ENCODE measurements around the gene UACA.
"Not testable (repeated sequence)": the region's sequence is repeated elsewhere in the genome, so short reads cannot be mapped to it uniquely, and the experiment has no call there.

UACA gene, protein sequence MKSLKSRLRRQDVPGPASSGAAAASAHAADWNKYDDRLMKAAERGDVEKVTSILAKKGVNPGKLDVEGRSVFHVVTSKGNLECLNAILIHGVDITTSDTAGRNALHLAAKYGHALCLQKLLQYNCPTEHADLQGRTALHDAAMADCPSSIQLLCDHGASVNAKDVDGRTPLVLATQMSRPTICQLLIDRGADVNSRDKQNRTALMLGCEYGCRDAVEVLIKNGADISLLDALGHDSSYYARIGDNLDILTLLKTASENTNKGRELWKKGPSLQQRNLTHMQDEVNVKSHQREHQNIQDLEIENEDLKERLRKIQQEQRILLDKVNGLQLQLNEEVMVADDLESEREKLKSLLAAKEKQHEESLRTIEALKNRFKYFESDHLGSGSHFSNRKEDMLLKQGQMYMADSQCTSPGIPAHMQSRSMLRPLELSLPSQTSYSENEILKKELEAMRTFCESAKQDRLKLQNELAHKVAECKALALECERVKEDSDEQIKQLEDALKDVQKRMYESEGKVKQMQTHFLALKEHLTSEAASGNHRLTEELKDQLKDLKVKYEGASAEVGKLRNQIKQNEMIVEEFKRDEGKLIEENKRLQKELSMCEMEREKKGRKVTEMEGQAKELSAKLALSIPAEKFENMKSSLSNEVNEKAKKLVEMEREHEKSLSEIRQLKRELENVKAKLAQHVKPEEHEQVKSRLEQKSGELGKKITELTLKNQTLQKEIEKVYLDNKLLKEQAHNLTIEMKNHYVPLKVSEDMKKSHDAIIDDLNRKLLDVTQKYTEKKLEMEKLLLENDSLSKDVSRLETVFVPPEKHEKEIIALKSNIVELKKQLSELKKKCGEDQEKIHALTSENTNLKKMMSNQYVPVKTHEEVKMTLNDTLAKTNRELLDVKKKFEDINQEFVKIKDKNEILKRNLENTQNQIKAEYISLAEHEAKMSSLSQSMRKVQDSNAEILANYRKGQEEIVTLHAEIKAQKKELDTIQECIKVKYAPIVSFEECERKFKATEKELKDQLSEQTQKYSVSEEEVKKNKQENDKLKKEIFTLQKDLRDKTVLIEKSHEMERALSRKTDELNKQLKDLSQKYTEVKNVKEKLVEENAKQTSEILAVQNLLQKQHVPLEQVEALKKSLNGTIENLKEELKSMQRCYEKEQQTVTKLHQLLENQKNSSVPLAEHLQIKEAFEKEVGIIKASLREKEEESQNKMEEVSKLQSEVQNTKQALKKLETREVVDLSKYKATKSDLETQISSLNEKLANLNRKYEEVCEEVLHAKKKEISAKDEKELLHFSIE (N-terminal part only)

DNA sequence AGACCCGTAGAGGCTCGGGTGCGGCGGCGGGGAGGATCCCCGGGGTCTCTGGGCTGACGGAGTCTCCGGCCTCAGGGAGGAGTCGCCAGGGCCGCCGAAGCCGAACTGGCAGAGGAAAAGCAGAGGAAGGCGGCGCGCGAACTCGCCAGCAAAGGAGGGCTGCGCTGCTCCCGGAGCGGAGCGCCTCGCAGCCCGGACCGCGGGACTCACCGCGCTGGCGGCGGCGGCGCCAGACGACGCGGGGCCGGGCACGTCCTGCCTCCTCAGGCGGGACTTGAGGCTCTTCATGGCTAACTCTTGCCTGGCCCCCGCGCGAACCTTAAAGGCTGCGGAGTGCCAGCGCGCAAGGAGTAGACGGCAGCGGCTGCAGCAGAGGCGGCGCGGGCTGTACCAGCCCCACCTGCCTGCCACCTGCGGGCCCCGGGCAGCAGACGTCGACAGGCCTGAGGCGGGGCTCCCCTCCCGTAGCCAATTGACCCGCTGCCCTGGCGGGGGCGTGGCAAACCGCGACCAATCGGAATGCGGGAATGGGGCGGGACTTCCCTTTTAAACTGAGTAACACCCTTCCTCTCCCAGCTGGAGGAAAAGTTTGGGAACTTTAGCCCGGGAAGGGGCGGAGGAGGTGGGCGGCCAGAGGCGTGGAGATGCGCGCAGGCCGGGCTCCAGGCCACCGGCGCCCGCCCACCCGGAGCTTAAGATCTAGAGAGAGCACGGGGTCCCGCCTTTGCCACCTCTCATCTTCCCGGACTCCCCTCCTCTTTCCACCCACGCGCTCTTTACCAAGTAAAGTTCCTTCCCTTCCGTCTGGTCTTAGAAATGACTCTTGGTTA lies at the start of gene UACA:
UACA (minus strand) TSS at position 439 of the 830 bp plus-strand sequence; CDS start at position 288, 151 bp downstream.
- peak; percentile 82 for DNase-seq

DNA sequence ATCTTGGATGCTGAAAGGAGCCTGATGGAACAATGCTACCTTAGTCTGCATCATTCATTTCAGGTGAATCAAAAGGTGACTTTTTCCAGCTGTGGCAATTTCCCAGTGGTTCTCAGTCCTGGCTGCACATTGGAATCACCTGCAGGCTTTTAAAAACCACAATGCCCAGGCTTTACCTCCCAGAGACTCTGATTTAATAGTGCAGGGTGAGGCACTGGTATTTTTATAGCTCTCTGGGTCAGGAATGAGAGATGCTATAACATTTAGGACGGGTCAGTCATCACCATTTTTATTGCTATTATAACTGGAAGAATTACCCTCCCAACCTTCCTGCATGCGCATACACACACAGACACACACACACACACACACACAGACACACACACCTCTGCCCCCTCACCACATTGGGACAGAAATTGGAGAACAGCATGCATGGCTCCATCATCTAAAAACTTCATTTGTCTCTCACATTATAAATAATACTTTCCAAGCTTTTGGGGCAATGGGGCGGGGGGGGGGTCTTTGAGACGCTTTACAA lies 49.5 kb upstream of the UACA start:
- DNase-seq, result no peak

DNA sequence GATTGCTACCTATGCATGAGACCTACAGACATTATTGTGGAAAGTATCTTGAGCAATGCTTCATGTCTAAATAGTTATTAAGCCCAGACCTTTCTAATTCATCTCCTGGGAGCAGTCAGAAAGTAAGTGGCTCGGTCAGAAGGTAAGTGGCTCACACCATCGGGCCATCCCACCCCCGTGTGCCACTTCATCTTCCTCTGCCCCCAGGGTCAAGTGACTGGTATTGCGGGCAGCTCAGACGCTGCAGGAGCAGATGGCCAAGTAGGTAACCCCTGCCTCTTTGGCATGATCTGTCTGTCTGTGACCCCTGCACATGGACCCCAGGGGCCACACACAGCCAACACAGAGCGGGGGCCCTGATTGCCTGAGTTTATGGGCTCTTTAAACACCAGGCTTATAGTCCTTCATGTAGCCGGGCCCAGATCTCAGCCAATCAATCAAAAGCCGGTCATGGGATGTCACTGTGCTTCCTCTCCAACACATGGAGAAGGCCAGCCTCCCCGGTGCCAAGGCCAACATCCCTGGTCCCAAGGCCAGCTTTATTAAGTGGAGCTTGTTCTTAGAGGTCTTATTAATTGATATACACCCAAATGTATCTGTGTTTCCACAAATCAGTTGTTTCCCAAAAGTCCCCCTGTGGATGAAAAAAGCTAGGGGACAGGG lies 47.7 kb upstream of the UACA start:
- DNase-seq, result no peak

DNA sequence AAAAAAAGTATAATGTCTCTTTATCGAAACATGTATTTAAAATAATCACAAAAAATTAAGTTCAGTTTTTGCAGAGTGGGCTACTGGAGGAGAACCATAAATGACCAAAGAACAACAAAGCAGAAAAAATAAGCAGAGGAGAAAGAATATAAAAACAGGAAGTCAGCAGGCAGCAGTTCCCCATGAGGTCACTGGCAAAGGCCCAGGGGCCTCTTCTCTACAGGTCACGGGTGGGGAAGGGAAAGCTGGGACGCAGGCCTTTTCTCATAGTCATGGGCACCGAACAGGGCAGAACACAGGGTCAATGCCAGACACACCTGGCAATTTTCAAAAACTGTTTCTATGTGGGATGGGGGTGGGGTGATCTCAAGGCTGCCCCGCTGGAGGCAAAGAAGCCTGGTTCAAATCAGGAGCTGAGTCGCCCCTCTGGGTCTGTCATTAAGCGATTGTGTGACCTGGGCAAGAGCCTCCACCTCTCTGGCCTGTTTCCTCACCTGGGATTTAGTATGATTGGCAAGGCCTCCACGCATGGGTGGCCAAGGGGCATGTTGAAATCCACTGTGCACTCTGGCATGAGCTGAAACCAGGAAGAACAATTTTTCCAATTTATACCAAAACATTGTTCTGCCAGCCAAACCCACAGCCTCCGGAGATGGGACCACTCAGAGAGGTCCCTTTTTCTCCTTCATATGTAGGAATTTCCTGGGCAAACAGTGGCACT lies 43.8 kb upstream of the UACA start:
- DNase-seq, result no peak

DNA sequence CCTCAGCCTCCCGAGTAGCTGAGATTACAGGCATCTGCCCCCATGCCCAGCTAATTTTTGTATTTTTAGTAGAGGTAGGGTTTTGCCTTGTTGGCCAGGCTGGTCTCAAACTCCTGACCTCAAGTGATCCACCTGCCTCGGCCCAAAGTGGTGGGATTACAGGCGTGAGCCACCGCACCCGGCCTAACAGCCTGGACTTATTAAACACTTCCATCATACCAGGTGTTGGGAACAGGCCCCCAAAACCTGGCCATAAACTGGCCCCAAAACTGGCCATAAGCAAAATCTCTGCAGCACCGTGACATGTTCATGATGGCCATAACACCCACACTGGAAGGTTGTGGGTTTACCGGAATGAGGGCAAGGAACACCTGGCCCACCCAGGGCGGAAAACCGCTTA lies 41.0 kb upstream of the UACA start:
- not testable (repeated sequence) for DNase-seq

DNA sequence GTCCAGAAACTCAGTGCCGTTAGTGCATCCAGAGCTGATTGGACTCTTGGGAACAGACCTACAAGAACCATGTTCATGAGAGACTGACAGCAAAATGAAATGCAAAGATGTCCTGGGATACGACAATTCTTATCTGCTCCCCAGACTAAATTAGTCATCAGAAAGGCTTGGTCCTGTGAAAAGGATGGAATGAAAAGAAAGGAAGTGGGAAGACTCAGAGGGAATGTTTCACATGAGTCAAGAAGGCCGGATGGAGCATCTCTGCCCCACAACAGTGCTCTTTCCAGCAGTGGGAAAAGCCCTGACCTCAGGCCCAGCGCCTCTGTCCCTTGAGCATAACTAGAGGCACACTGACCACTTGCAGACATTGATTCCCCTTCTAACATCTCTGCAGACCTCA lies 39.3 kb upstream of the UACA start:
- no peak for DNase-seq

DNA sequence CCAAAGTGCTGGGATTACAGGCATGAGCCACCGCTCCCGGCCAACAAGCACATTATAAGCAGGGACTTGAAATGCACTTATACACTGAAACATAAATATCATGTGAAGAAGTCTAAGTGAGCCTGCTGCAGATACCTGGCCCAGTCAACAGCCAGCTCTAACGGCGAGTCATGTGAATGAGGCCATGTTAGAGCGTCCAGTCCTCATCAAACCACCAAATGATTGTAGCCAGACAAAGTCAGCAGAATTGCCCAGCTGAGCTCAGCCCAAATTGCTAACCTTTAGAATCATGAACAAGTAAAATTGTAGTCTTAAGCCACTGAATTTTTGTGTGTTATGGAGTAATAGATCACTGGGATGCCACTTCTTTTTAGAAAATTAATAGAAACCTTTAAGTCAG lies 37.8 kb upstream of the UACA start:
- no peak for DNase-seq

DNA sequence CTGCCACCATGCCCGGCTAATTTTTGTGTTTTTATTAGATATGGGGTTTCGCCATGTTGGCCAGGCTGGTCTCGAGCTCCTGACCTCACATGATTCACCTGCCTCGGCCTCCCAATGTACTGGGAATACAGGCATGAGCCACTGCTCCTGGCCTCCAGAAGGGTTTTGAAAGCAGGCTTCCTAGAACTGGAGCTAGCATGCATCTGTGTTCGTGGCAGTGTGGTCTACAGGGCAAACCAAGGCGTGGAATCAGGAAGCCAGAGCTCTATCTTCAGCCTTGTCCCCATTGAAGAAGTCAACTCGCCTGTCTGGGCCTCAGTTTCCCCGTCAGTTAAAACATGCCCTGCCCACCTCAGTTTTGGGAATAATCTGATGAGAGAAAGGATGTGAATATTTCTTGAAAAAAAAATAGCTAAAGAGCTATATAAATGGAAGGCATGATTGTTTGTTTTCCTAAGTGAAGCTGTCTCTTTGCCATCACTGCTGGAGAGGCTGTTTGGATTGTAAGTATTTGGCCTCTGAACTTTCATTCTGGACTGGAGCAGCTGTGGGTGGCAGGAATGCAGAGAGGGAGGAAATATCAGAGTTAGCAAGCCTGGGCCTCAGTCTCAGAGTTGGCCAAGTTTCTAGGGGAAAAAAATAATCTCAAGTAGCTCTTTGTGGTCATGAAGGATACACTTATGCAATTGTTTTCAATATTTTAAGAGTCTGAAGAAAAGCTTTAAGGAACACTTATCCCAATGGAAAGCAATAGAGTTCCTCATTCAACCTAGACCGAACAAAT lies 36.5 kb upstream of the UACA start:
- no peak for DNase-seq

DNA sequence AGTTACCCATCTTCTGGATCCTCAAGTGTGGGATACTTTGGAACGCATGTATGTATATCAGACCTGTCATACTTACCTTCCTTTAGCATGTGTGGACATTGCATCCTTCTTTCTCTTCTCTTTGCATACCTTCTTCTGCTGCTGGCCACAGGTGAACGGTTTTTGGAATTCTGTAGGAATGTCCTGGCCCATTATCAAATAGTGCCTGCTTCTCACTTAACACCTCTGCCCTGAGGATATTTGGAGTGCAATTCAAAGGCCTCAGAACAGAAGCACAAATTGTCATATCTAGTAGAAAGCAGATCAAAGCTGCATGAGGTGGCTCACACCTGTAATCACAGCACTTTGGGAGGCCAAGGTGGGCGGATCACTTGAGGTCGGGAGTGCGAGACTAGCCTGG lies 34.1 kb upstream of the UACA start:
- no peak for DNase-seq

DNA sequence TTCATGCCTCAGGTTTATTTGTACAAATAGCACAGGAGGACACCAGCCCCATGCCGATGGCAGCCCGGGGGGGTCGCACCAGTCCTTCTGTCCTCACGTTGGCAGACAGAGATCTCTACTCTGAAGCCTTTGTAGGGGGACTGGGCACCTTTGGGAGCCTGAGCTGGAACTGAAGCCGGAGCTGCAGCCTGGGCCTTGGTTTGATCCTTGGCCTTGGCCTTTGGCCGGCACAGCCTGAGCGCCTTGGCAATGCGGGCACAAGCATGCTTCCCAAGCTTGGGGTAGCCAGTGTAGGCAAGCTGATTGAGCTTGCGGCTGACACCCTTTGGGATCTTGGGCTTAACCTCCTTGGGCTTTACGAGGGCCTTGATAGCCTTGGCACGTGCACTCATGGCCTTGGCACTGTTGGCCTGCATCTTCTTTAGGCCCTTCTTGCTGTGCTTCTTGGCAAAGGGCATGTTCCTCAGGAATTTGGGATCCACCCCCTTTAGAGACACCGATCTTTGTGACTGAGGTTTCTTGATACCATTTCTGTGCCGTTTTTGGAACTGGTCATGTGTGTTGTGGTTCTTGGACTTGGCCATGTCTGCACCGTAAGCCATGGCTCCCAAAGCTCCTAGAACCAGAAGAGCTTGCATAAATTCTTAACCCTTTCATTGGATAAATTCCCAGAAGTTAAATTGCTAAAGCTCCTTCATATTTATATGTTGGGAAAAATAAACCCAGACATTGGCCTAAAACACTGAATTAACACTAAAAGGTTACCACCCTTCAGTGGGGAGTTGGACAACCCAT lies 33.4 kb upstream of the UACA start:
- no peak for DNase-seq

DNA sequence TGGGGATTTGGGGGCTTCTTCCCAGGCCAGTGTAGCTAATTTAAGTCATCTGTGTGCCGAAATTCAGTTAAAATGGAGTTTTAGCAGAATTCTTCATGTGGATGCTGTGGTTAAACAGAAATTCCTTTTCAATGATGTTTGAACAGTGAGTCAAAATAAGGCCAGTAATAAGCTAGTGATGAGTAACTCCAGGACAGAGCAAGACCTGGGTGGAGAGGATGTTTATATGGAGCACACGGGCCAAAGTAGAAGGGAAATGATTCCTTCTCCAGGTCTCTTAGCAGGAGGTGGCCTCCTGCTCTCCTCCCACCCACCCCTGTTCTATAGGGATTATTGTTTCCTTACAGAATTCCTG lies 31.9 kb upstream of the UACA start:
- no peak for DNase-seq

DNA sequence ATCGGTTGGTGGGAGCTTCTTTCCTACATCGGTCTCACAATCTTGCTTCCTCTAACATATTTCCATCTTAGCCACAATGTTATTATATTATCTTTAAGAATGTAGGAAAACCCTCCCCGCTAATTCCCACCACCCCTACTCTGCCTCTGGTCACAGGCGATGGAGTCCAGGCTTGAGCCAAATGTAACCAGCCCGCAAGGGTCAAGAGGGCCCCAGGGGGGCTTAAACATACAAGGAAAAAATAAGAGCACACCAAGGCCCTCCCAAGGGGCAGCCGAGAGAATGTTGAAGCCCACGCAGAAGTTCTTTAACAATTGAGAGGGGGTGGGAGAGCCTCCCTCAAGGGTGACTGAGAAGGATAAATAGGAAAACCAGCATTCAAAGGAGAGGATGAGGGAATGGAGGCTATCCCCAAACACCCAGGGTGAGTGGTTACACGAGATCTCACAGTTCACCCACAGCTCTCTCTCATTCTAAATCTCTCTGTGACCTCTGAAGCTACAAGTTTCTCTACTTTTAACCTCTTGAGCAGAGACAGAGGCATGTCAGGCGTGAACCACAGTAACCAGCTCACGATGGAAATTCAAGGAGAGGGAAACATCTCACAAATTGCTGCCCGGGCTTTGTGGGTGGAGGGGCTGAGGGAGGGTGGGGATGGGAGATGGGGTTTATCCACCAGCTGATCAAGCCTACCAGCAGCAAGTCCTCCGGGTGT lies 31.4 kb upstream of the UACA start:
- no peak for DNase-seq

DNA sequence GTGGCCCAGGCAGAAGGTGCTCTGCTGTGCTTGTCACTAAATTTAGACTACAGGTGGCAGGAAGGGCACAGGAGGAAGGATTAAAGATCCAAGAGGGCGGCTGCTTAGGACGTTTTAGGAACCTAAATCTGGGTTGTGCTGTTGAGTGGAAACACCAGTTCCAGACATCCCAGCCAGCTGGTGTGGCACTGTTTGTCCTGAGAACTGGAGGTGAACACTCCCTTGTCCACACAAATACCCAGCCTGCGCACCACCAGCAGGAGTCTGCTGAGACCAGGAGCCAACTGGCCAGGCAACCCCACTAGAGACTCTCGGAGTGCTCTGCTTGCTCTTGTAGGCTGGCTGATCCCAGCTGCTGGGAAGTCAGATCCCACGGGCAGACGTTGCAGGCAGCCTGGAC lies 30.3 kb upstream of the UACA start:
- DNase-seq, result no peak

DNA sequence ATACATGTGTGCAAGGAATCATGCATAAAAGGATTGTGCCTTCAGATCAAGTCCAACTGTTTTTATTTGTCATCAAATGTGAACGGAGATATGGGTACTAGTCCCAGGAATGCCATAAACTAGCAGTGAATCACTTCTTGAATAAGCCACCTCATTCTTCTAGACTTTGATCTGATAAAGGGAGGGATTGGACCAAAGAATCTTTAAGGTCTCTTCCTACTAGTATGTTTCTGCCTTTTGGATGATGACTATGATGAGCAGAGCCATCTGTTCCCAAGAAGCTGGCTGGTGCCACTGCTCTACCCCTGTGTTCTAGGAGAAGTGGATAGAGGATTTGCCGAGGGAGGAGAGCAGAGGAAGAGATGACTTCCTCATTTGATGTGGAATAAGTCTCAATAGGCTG lies 28.8 kb upstream of the UACA start:
- DNase-seq, result no peak

DNA sequence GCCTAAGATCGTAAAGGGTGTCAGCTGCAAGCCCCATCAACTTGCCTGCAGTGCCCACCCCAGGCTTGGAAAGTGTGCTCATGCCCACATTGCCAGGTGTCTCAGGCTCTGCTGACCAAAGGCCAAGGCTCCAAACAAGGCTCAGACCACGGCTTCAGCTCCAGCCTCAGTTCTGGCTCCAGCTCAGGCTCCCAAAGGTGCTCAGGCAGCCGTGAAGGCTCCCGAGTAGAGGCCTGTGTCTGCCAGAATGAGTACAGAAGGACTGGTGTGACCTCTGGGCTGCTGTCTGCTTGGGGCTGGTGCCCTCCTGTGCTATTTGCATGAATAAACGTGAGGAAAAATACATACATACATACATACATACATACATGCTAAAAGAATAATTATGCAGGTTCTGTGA lies 27.9 kb upstream of the UACA start:
- no peak for DNase-seq

DNA sequence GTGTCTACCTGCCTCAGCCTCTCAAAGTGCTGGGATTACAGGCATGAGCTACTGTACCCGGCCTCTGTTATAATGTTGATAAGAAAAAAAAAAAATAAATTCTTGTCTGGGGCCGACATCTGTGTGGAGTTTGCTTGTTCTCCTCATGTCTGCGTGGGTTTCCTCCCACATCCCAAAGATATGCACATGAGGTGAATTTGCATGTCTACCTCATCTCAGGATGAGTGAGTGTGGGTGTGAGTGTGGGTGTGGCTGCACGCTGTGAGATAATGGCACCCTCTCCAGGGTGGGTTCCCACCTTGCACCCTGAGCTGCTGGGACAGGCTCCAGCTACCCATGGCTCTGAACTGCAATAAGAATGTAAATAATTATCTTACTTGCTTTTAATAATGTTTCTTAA lies 25.9 kb upstream of the UACA start:
- no peak for DNase-seq

DNA sequence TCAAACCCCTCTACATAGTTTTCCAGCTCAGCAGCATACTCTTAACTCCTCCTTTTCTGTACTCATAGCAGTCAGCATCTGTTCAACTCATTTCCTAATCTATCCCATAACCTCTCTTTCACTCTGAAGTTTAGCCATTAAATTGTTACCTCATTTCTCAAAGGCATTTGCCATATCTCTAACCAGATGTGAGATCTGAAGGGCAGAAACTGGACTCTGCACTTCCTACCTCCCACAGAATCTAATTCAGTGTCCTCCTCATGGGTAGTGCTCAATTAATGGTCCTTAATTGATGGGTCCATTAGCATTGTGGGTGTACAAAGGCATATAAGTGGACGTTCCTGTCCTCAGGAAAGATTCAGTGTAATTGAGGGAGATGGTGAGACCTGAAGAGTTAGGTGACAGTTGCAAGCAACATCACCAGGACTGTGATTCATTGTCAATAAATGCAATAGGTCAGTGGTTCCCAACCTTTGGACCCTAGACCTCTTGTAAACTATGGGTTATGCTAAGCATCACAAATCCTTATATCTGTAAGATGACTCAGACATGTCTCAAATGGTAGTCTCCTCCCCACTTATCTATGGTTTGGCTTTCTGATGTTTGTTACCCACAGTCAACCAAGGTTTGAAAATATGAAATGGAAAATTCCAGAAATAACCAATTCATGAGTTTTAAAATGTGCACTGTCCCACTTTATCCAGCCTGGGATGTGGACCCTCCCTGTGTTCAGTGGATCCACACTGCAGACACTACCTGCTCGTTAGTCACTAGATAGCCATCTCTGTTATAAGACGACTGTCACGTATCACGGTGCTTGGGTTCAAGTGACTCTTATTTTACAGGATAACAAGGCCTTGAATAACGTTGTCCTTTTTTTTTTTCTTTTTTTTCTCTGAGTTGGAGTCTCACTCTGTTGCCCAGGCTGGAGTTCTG lies 25.0 kb upstream of the UACA start:
- no peak for DNase-seq

Measured in stimulated activated CD4-positive, alpha-beta T cell treated with anti-CD3 and anti-CD28 coated beads, Interleukin-4, amount 100 ng/mL, for 24 hours (primary cell).